ENCODE results near the gene CLDN9.

CLDN9 gene

GRCh38 chr16:2970563-2970962 lies 42.2 kb upstream of the CLDN9 start:
- H3K4me3 ChIP-seq (ENCODE audit: control insufficient read depth, low read depth, low read length): peak overlapping the region; percentile 61
- TF ChIP-seq CTCF (IDR thresholded peaks at IDR 0.05; ENCODE audit: control insufficient read depth, insufficient read depth, low read depth, low read length, missing control alignments): no peak
- DNase-seq (ENCODE audit: low read depth): no peak

- no peak overlapping the region for H3K4me3 ChIP-seq (ENCODE audit: control insufficient read depth, low read depth, low read length)
- no peak for TF ChIP-seq CTCF (IDR thresholded peaks at IDR 0.05; ENCODE audit: control insufficient read depth, insufficient read depth, low read depth, low read length, missing control alignments)
- no peak for DNase-seq (ENCODE audit: low read depth)
Observed at GRCh38 chr16:2971134-2971984, 41.4 kb upstream of the CLDN9 start.

GRCh38 chr16:2971985-2972784 lies 40.5 kb upstream of the CLDN9 start:
- no peak for TF ChIP-seq CTCF (IDR thresholded peaks at IDR 0.05; ENCODE audit: control insufficient read depth, insufficient read depth, low read depth, low read length, missing control alignments)
- no peak overlapping the region for H3K4me3 ChIP-seq (ENCODE audit: control insufficient read depth, low read depth, low read length)
- DNase-seq (ENCODE audit: low read depth): no peak

GRCh38 chr16:2973093-2973492 lies 39.6 kb upstream of the CLDN9 start:
- no peak for DNase-seq (ENCODE audit: low read depth)
- no peak overlapping the region for H3K4me3 ChIP-seq (ENCODE audit: control insufficient read depth, low read depth, low read length)
- TF ChIP-seq CTCF (IDR thresholded peaks at IDR 0.05; ENCODE audit: control insufficient read depth, insufficient read depth, low read depth, low read length, missing control alignments): no peak

- TF ChIP-seq CTCF (IDR thresholded peaks at IDR 0.05; ENCODE audit: control insufficient read depth, insufficient read depth, low read depth, low read length, missing control alignments): no peak
- H3K4me3 ChIP-seq (ENCODE audit: control insufficient read depth, low read depth, low read length): no peak overlapping the region
- no peak for DNase-seq (ENCODE audit: low read depth)
Observed at GRCh38 chr16:2973605-2974318, 39.0 kb upstream of the CLDN9 start.

- TF ChIP-seq CTCF (IDR thresholded peaks at IDR 0.05; ENCODE audit: control insufficient read depth, insufficient read depth, low read depth, low read length, missing control alignments): no peak
- no peak overlapping the region for H3K4me3 ChIP-seq (ENCODE audit: control insufficient read depth, low read depth, low read length)
- no peak for DNase-seq (ENCODE audit: low read depth)
Observed at GRCh38 chr16:2974319-2975056, 38.2 kb upstream of the CLDN9 start.

Data from AG09309 (cell line).